ENCODE data around the gene FAAP20. TPM values are rescaled to one million over a fixed set of nuclear protein-coding genes. Genes with fewer than 3 reads are reported as not detected.

Gene FAAP20
- total and polyA plus RNA-seq, 7 donors = 28.4 to 58.0 (median 45.3) TPM

DNA sequence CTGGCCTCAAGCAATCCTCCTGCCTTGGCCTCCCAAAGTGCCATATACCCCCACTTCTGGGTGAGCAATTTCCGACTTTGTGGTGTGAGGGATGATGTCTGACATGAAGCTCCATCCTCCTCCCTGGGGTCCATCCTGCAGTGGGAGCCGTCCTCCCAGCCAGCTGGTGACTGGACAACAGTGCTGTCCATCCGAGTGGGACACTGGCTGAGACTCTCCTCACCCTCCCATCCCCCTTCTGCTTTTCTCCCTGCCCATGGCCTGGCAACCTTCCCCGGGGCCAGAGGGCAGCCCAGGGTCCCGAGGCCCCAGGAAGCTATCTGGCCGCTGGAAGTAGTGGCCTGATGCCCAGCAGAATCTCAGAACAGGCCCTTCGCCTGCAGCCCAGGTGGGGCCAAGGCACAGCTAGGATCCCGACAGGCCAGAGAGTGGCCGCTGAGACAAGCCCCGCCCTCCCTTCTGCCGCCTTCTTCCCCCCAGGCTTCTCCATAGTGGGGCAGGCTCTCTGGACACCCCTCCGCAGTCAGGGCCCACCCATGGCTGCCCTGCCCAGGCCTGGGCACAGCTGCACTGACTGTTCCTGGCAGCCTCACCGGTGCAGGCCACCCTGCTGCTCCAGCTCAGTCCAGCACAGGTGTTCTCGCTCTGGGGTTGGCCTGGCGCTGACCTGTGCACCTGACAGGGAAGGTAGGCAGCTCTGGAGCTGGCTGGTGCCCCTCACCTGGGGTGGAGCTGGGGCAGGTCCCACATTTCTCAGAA, 8.4 kb upstream of the FAAP20 start:
- TF ChIP-seq POLR2AphosphoS5 (IDR thresholded peaks at IDR 0.05) (no peak), POLR2A (IDR thresholded peaks at IDR 0.05) (no peak), EP300 (IDR thresholded peaks at IDR 0.05) (no peak)
- TF ChIP-seq, protein P1, sequence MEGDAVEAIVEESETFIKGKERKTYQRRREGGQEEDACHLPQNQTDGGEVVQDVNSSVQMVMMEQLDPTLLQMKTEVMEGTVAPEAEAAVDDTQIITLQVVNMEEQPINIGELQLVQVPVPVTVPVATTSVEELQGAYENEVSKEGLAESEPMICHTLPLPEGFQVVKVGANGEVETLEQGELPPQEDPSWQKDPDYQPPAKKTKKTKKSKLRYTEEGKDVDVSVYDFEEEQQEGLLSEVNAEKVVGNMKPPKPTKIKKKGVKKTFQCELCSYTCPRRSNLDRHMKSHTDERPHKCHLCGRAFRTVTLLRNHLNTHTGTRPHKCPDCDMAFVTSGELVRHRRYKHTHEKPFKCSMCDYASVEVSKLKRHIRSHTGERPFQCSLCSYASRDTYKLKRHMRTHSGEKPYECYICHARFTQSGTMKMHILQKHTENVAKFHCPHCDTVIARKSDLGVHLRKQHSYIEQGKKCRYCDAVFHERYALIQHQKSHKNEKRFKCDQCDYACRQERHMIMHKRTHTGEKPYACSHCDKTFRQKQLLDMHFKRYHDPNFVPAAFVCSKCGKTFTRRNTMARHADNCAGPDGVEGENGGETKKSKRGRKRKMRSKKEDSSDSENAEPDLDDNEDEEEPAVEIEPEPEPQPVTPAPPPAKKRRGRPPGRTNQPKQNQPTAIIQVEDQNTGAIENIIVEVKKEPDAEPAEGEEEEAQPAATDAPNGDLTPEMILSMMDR (IDR thresholded peaks at IDR 0.05) = no peak
- intact Hi-C loops (cut with DNase I) = loop anchor here (5.0 kb wide), 1 partner anchor 324 kb away; the partner anchor contains the start of gene PANK4
- no peak for DNase-seq
- Histone ChIP-seq H3K36me3 (no peaks in the 10 kb centered on the region), H3K9me3 (no peaks in the 10 kb centered on the region), H3K27ac (peak overlapping the region in 1 of 4 donors; percentile 88), H3K4me1 (peaks cover 0 to 62% (median 54%) of the 10 kb centered on the region in 4 donors), H3K4me3 (no peak overlapping the region), H3K27me3 (no peaks in the 10 kb centered on the region)
- 90 to 92% methylated on average over 15 of the region's 15 CpGs for WGBS, 2 donors

DNA sequence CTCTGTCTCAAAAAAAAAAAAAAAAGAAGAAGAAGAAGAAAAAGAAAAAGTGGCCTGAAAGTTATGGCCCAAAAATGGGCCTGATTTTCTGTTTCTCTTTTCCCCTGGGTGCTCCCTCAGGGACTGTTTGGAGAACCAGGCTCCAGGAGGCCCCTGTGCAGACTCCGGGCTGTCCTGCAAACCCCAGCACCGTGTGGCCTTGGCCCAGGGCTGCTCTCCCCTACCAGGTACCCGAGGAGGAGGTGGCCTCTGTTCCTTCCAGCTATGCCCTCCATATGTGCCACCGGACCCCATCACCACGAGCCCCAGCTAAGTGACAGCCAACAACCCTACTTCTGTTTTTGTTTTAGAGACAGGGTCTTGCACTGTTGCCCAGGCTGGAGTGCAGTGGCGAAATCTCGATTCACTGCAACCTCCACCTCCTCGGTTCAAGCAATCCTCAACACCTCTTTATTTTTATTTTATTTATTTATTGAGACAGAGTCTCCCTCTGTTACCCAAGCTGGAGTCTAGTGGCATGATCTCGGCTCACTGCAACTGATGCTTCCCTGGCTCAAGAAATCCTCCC, 7.5 kb upstream of the FAAP20 start:
- no peaks in the 10 kb centered on the region for H3K36me3 ChIP-seq
- no peak overlapping the region for H3K4me3 ChIP-seq
- 89% methylated on average over 9 of the region's 9 CpGs for WGBS, 2 donors
- TF ChIP-seq POLR2A (IDR thresholded peaks at IDR 0.05) = no peak
- TF ChIP-seq, protein P1 (IDR thresholded peaks at IDR 0.05) = no peak
- no peak for TF ChIP-seq POLR2AphosphoS5 (IDR thresholded peaks at IDR 0.05)
- no peak for TF ChIP-seq EP300 (IDR thresholded peaks at IDR 0.05)
- H3K4me1 ChIP-seq = peaks cover 0 to 53% (median 44%) of the 10 kb centered on the region in 4 donors
- intact Hi-C loops (cut with DNase I) = loop anchor here (5.0 kb wide), 1 partner anchor 325 kb away; the partner anchor contains the start of gene PANK4
- no peaks in the 10 kb centered on the region for H3K9me3 ChIP-seq
- H3K27me3 ChIP-seq = no peaks in the 10 kb centered on the region
- no peak for DNase-seq
- no peak overlapping the region for H3K27ac ChIP-seq

DNA sequence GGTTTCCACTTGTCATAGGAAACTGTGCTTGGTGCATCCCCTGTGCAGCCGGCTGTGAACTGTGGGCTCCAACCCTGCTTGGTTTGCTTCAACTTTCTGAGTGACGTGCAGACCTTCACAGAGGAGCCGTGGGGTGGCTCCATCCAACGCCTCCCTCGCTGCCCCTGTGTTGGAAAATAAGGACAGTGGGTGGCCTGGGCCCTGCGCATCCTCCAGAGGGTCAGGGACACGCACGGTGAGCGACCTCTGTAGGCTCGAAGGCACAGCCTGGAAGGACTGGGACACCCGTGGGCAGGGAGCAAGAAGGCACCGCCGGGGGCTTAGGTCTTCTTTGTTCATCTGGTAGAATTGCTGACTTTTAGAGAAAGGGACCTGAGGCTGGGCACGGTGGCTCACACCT, 6.5 kb upstream of the FAAP20 start:
- WGBS, 2 donors = 92 to 94% methylated on average over 14 of the region's 14 CpGs
- Histone ChIP-seq H3K27ac (no peak overlapping the region), H3K9me3 (no peaks in the 10 kb centered on the region), H3K27me3 (no peaks in the 10 kb centered on the region), H3K4me3 (no peak overlapping the region), H3K36me3 (no peaks in the 10 kb centered on the region), H3K4me1 (peaks cover 0 to 49% (median 39%) of the 10 kb centered on the region in 4 donors)
- TF ChIP-seq, protein P1 (IDR thresholded peaks at IDR 0.05) = no peak
- TF ChIP-seq POLR2A (IDR thresholded peaks at IDR 0.05) (no peak), EP300 (IDR thresholded peaks at IDR 0.05) (no peak), POLR2AphosphoS5 (IDR thresholded peaks at IDR 0.05) (no peak)
- intact Hi-C loops (cut with DNase I) = loop anchor here (5.0 kb wide), 1 partner anchor 326 kb away; the partner anchor contains the start of gene PANK4
- no peak for DNase-seq

DNA sequence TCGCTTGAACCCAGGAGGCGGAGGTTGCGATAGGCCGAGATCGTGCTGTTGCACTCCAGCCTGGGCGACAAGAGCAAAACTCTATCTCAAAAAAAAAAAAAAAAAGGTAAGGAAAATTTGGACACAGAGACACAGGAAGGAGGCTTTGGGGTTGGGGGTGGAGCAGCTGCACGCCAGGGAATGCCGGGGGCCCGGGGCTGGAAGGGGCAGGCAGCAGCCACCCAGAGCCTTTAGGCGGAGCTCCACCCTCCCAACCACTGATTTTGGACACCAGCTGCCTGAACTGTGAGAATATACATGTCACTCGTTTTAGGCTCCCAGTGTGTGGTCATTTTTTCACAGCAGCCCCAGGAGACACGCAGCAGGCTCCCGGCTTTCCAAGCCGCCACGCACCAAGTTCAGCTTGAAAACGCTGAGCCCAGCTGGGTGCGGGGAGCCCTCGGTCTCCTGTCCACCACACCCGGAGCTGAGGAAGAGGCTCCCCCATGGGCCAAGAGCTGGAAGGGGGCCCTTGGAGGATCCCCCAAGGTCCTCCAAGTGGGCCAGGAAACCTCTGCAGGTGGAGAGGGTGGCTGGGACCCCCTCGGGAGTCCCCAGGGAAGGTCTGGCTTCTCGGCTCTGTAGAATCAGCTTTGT, 5.9 kb upstream of the FAAP20 start:
- H3K4me1 ChIP-seq = peaks cover 0 to 49% (median 39%) of the 10 kb centered on the region in 4 donors
- DNase-seq = no peak
- H3K4me3 ChIP-seq = no peak overlapping the region
- TF ChIP-seq, protein P1 (IDR thresholded peaks at IDR 0.05) = no peak
- no peak for TF ChIP-seq POLR2A (IDR thresholded peaks at IDR 0.05)
- no peak for TF ChIP-seq POLR2AphosphoS5 (IDR thresholded peaks at IDR 0.05)
- no peak for TF ChIP-seq EP300 (IDR thresholded peaks at IDR 0.05)
- 79 to 85% methylated on average over 21 of the region's 21 CpGs for WGBS, 2 donors
- intact Hi-C loops (cut with DNase I) = loop anchor here (5.0 kb wide), 1 partner anchor 327 kb away; the partner anchor contains the start of gene PANK4
- H3K27me3 ChIP-seq = no peaks in the 10 kb centered on the region
- no peaks in the 10 kb centered on the region for H3K9me3 ChIP-seq
- peak overlapping the region in 3 of 4 donors; percentile 87 to 99 (median 87) for H3K27ac ChIP-seq
- no peaks in the 10 kb centered on the region for H3K36me3 ChIP-seq

Data from sigmoid colon (tissue), 7 donors.